DMS 273 (cell line): ENCODE results near the gene RACGAP1.
"Not testable (repeated sequence)": the region's sequence is repeated elsewhere in the genome, so short reads cannot be mapped to it uniquely, and the experiment has no call there.

Experiments
- DNase-seq: peaks from one replicate; lab custom pipeline; 2025; ENCODE audit not compliant: unreplicated experiment; lab: John Stamatoyannopoulos, UW

The RACGAP1 gene

DNA sequence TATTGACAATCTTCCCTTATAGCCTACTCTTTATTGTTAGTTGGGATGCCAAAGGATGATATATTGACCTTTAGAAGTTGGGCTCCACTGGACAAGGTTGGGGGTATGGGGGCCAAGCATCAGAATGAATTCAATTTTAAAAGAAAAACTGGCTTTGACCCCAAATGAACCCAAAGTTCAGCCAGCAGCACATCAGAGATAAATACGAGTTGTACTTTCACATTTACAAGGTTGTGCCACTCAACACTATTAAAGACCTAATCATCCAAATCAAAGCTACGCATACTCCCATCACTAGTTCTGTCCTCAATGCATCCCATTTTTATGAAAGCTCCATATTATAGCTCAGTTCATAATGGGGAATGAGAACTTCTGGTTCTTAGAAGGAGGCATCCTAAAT, 35.9 kb downstream of the RACGAP1 start:
- DNase-seq: not testable (repeated sequence)

DNA sequence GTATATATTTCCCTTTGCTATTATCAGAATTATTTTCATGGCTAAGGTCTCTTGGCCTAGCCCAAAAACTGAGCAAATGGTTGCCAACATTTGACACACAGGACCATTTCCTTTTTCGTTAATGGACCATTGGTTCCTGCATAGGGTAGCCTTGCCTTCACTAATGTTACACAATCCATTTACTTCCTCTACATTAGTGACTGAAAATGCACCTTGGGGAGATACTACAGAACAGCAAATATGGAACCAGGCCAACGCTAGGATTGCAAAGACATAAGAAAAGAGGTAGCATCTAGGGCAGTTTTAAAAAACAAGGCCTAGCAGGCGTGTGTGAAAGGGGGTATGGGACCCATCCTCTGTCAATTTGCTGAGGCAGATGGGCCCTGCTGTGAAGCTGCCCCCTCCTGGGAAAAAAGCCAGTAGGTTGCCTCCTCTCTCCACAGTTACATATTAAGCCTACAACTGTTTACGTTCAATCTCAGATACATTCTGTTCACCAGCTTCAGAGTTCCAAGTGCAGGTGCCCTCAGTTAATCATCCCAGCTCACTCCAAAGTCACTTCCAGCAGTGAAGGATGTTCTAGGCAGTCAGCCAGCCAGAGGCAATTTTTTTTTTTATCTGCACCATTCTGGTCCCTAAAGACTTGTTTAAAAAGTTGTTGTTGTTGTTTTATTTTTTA, 37.5 kb downstream of the RACGAP1 start:
- DNase-seq: peak; percentile 71

DNA sequence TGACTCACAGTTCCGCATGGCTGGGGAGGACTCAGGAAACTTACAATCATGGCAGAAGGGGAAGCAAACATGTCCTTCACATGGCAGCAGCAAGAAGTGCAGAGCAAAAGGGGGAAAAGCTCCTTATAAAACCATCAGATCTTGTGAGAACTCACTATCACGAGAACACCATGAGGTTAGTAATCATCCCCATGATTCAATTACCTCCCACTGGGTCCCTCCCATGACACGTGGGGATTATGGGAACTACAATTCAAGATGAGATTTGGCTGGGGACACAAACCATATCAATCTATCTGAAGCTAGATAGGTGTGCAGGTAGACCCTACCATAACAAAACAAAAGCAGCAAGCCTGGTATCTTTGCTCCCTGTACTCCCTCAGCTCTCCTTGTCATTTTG, 38.8 kb downstream of the RACGAP1 start:
- DNase-seq: not testable (repeated sequence)

DNA sequence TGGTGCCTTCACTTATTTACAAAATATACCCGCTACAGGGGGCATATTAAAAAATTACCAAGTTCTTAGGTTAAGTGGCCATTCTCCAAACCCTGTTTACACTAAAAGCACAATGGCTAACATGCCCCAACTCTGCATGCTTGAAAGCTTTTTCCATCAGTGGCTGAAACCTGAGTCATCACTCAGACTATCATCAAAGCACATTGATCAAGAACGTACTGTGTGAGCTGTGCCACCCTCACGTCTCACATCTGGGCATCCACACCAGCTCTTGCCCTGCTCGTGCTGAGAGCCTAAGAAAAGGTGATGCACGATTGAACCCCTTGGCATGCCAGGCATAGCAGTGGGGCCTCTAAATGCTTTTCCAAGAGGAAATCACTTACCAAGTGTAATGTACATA, 39.3 kb downstream of the RACGAP1 start:
- DNase-seq: no peak

DNA sequence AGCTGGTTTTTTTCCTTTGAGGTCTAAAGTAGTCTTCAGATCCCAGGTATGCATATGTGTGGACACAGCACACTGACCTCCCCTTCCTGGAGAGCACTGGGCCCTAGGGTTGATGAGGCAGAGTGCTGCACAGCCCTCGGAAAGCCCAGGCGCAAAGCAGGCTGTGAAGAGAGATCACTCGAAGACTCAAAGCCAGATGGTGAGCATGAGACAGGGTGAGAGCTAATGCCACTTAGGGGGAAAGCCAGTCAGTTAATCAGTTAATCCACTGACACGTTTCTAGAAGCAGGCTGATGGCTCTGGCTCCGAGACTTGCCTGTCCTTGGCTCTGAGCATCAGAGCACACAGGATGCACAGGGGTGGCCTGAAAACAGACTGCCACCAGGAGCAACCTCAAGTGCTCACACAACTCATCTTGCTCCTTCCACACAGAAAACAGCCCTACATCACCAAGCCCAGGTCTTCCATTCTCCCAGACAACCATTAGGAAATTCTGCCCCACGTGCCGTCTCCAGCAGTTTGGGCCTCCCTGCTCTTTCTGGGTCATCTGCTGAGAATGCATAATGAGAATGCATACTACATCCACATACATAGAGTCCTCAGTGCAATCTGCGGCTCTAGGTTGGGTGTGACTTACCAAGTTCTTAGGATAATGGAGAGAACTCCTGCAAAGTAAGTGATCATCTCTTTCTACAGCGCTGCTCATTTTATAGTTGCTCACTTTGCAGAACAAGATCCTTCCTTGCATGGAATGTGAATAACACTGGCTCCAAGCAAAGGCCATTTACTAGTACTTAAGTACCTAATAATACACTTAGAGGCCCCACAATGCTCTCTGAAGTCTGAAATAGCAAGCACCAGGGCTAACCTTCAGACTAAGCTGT, 40.6 kb downstream of the RACGAP1 start:
- DNase-seq: peak; percentile 61

DNA sequence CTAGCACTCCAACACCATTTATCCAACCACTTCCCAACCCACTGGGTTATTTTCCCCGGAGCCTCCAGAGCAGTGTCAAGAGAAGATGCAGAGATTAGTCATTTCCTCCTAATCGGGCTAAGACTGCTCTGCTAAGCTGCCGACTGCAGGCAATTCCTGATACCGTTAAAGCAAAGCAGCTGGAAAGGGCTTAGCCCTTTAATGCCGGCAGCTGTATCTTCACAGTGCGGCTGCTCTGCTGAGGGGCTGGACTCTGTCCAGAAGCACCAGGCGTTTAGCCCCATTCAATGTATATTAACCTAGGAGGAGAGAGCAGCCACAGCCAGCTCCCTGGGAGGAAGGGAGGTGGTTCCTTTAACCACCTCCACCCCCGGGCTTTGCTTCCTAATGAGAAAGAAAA, 41.4 kb downstream of the RACGAP1 start:
- peak; percentile 89 for DNase-seq

DNA sequence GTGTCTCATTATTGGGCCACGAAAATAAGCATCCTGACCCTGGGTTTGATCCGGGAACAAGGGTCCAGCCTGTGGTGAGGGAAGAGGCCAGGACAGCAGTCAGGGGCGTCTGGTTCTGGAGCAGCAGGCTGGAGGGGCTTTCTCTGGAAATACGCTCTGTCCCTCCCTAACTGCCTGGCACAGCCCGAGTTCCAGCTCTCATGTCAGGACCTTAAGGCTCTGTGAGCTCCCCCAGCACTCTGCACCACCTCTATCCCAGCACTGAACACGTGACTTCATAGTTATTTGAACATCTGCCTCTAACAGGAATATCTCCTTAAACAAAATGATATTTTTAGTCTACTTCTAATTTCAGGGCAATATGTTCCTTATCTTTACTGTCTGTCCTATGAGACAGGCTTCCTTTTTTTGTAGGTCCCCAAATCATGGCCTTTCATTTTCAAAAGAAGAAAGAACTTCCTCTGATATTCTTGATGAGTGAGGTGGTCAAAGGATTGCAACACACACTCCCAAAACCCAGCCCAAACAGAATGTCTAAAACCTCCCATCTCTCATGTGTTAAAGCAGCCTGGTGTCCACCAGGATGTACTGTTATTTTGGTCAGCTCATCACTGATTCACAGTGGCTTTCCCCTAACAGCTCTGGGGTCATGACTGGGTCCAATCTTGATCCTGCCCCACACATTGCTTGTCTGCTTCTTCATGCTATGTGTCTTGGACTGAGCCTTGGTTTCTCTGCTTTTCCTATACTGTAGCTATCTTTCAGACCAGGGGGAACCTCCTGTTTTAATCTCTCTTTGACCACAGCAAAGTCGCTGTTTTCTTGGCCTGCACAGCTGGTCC, 42.8 kb downstream of the RACGAP1 start:
- DNase-seq: no peak

DNA sequence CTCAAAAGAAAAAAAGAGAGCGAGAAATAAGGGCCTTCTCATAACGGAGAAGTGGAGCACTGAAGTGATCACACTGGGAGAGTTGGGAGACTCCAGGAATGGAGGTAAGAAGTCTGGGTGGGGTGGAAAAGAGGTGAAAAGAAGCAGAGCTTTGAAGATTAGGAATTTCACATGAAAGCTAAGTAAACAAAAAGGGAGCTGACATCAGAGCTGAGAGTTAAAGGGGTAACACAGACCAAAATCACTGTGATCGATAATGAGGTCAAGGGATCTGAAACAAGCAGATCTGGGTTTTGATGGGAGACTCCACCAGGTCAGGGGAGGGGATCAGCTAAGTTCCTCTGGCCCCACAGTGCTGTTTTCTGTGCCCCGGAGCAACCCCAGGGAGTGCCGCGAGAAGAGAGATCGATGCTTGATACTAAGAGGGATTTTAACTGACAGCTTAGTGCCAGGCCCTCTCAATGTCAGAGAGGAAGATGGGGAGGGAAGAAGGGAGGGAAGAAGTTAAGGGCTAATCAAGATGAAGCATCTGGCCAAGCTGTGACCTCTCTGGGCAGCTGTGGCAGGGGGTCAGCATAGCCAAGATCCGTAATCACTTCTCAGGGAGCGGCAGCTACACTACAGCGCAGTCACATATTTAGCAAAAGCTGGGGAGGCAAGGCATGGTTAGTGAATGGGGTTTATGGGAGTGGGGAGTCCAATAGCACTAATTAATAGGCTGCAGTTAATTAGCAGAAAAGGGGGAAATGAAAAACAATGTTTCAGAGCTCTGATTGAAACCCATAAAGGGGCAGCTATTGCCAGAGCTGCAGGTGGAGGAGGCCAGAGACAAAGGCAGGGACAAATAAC, 44.6 kb downstream of the RACGAP1 start:
- no peak for DNase-seq

DNA sequence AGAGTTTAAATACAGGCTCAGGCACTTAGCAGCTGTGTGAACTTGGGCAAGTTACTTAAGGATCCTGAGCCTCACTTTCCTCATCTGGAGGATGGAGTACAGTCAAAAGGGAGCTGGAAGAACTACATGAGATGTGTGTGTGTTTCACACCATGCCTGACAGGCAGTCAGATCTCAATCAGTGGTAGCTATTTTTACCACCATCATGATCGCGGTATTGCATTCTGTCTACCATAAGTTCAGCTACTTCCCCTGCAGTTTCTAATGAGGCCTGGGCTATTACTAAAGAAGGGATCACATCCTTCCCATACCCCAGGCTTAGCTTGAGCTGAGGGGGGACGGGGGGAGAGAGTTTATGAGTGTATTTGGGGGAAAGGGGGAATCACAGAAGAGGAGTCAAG, 45.5 kb downstream of the RACGAP1 start:
- DNase-seq: no peak

DNA sequence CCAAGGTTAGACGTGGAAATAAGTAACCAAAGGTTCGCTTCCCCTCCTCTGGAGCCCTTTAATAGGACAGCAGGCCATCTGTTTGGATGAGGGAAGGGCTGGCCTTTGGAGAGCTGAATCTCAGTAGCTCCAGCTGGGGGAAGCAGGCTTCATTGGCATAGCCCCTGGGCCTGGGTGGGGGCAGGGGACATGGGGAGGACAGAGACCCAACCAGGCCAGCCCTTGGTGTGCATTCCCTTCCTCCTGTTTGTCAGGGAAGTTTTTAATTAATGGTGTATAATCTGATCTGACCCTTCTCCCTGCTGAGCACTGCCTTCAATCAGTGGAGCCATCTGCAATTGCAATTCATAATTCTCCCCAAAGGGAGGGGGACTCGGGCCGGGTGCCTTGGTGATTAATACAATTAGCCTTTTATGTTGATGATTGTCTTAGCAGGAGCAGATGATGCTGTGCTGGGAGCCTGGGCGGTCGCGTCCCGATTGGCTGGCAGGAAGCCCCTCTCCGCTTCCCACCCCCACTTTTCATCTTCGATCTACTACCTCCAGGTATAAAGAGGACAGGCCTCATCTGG, 46.2 kb downstream of the RACGAP1 start:
- DNase-seq: peak; percentile 67

DNA sequence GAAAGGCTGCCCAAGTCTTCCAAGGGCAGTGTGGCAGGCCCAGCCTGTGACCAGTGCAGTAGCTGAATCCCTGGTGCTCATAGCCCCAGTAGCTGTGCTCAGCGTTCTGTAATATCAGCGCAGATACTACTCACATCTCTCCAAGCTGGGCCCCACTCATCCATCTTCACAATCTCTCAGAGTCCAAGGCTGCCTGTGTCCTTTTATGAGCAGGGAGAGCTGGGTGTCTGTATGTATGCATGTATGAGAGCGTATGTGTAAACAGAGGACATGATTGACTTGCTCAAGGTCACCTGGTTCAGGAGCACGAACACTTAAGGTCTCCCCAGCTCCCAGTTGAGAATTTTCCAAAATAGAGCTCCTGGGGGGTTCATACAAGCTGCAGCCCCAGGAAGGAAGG, 47.2 kb downstream of the RACGAP1 start:
- DNase-seq: no peak

DNA sequence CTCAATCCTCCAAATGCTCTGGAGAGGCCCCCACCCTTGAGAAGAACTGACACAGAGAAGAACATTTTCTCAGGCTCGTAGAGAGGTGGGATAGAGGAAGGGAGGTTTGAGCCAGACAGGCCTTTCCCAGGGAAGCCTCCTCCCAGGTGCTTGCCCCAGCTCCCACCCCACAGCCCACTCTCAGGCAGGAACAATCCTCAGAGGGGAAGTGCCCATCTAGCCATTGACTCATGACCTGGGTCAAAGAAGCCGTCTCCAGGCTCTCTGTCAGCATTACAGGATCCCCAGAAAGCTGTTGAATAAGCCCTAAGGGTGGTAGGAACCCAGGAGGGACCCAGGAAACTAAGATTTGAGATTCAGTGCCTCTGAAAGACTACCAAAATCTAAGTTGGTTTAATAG, 48.7 kb downstream of the RACGAP1 start:
- DNase-seq: no peak

DNA sequence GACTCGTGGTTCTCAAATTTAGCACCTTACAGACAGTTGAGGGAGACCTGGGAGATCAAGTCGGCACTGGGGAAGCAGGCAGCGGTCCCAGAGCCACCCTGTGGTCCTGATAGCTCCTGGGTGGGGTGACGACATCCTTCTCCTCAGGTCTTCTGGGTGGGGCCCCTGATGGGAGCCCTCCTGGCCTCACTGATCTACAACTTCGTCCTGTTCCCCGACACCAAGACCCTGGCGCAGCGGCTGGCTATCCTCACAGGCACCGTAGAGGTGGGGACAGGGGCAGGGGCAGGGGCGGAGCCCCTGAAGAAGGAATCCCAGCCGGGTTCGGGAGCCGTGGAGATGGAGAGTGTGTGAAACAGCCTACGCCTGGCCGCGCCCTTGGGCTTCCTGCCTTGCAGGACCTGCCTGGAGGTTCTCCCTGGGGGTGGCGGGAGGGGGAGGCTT, 50.0 kb downstream of the RACGAP1 start:
- DNase-seq: no peak

DNA sequence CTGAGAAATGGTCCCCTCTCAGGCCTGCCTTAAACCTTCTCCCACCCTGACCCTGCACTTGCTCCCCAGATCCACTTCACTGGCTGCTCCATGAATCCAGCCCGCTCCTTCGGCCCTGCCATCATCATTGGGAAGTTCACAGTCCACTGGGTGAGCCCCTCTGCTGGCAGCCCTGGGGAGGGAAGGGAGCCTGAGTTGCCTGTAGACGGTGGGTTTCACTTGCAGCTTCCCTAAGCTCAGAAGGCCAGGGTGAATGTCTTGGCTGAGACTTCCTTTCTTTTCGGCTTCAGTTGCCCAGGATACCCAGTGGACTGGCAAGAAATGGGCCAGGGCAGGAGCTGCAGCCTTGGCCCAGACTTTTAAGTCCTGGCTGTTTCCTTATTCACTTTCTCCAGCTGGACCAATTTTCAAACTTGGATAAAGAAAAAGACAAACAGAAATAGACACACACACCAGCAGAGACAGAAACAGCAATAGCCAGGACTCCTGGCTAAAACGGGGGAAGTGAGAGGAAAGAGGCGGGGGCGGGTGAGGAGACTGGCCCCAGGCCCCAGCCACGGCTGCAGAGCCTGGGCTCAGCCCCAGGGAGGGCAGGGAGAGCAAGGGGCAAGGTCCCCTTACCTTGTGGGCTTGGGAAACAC, 50.5 kb downstream of the RACGAP1 start:
- no peak for DNase-seq

DNA sequence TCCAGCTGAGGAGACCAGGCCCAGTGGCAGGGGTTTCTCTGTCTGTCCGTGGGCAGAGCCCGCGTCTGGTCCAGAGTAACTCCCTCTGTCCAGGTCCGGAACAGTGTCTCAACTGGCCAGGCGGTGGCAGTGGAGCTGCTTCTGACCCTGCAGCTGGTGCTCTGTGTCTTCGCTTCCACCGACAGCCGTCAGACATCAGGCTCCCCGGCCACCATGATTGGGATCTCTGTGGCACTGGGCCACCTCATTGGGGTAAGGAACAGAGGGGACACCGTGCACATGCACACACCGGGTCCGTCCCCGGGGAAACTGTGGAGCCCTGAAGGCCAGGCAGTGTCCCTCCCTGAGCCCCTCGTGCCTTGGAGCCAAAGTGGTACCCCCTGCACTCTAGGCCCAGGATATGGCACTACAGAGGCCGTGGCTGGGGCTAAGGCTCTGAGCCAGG, 51.0 kb downstream of the RACGAP1 start:
- peak; percentile 43 for DNase-seq

DNA sequence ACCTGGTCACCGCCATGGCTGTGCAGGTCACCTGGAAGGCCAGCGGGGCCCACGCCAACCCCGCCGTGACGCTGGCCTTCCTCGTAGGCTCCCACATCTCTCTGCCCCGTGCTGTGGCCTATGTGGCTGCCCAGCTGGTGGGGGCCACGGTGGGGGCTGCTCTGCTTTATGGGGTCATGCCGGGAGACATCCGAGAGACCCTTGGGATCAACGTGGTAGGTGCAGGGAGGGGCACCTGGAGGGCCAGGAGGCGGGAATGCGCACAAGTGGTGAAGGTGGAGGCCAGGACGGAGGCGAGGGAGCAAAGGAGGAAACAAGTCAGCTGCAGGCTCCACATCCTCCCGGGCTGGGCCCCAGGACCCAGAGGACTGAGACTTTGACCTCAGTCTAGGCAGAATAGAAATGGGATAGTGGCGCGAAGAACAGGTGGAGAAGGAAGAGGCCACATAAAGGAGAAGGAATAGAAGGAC, 51.9 kb downstream of the RACGAP1 start:
- no peak for DNase-seq

DNA sequence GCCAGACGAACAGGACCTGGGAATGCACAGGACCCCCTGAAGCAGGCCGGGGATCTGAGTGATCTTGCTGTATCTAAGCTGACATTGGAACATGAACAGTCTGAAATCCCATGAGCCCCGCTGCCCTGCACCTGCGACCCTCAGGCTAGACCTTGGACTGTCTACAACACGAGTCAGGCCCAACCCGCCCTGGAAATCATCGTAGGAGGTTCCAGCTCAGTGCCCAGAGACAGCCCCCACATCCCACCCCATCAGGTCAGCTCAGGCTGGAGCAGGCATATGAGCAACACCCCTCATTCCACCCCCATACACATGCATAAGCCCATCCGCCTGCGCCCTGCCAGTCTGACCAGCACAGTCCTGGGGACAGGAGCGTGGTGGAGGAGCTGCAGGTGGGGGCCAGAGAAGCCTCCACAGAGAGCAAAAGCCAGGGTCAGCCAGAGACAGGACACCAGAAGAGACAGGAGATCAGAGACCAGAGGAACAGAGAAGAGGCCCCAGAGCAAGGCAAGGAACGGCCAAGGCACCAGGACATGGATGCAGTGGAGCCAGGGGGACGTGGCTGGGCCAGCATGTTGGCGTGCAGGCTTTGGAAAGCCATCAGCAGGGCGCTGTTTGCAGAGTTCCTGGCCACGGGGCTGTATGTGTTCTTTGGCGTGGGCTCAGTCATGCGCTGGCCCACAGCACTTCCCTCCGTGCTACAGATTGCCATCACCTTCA, 52.5 kb downstream of the RACGAP1 start, which contains the start of gene AQP6:
Gene AQP6, plus strand, starts transcription at position 307 of the 720 bp plus-strand sequence. Its CDS starts 227 bp downstream, at position 534.
- no peak for DNase-seq

DNA sequence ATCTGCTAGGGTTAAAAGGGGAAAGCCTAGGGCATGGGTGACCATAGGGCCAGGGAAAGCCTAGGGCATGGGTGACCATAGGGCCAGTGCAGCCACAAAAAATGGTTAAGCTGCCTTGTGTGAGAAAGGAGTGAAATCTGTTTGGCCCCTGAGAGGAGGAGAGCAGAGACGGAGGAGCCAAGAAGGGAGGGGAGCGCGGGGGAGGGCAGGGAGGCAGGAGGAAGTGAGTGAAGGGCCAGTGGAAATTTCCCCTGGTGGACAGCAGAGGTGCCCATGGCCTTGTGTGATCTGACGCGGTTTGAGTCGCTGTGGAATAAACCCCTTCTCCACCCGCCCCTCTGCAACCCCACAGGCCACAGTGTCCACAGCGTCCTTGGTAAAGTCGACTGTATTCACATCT, 53.2 kb downstream of the RACGAP1 start:
- no peak for DNase-seq

DNA sequence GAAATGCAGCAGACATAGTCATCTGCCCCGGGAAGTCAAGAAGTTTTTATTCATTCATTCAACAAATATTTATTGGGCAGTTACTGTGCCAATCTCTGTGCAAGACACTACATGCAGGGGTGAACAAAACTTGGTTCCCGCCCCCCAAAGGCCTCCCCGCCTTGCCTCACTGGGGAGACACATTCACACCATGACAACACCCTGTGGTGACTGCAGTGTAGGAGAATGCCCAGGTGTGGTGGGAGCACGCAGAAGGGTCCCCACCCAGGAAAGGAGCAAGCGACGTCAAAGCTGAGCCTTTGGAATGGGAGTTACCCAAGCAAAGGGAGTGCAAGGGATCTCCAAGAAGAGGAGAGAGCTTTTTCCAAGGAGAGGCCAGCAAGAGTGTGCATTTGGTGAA, 54.2 kb downstream of the RACGAP1 start:
- DNase-seq: no peak
